Activated naive CD4-positive, alpha-beta T cell treated with anti-CD3 and anti-CD28 coated beads, Interleukin-2, amount 50 U/mL, for 24 hours (primary cell): ENCODE results near the gene PRDM16.
"Not testable (repeated sequence)": the region's sequence is repeated elsewhere in the genome, so short reads cannot be mapped to it uniquely, and the experiment has no call there.

Experiments used
- H3K27ac Mint-ChIP-seq: one replicate; pipeline ENCODE4 v1.8.0; 2021; ENCODE audit warnings: mild to moderate bottlenecking, mixed read lengths
- H3K27me3 Mint-ChIP-seq: one replicate; pipeline ENCODE4 v1.8.0; 2021; ENCODE audit warnings: mixed read lengths
- H3K36me3 Mint-ChIP-seq: one replicate; pipeline ENCODE4 v1.8.0; 2021; ENCODE audit warnings: mixed read lengths
- H3K4me1 Mint-ChIP-seq: one replicate; pipeline ENCODE4 v1.8.0; 2021; ENCODE audit warnings: mixed read lengths
- H3K4me3 Mint-ChIP-seq: one replicate; pipeline ENCODE4 v1.8.0; 2021; ENCODE audit warnings: mild to moderate bottlenecking, mixed read lengths
- H3K9me3 Mint-ChIP-seq: one replicate; pipeline ENCODE4 v1.8.0; 2021; ENCODE audit warnings: mixed read lengths

The PRDM16 gene

GRCh38 chr1:3282656-3283430 is 213.8 kb downstream of the PRDM16 start:
- Mint-ChIP-seq H3K36me3 (no peaks in the 10 kb centered on the region), H3K9me3 (no peaks in the 10 kb centered on the region), H3K27ac (no peak overlapping the region), H3K27me3 (no peaks in the 10 kb centered on the region), H3K4me3 (no peak overlapping the region), H3K4me1 (no peaks in the 10 kb centered on the region)

GRCh38 chr1:3283849-3284248 is 214.8 kb downstream of the PRDM16 start:
- H3K36me3 Mint-ChIP-seq, result no peaks in the 10 kb centered on the region
- no peaks in the 10 kb centered on the region for H3K4me1 Mint-ChIP-seq
- no peaks in the 10 kb centered on the region for H3K9me3 Mint-ChIP-seq
- no peak overlapping the region for H3K4me3 Mint-ChIP-seq
- no peaks in the 10 kb centered on the region for H3K27me3 Mint-ChIP-seq
- H3K27ac Mint-ChIP-seq, result no peak overlapping the region

GRCh38 chr1:3284691-3285090 is 215.7 kb downstream of the PRDM16 start:
- Mint-ChIP-seq H3K9me3 (no peaks in the 10 kb centered on the region), H3K27me3 (no peaks in the 10 kb centered on the region), H3K27ac (no peak overlapping the region), H3K4me1 (no peaks in the 10 kb centered on the region), H3K36me3 (no peaks in the 10 kb centered on the region), H3K4me3 (no peak overlapping the region)

- H3K27ac Mint-ChIP-seq, result no peak overlapping the region
- no peak overlapping the region for H3K4me3 Mint-ChIP-seq
- H3K27me3 Mint-ChIP-seq, result no peaks in the 10 kb centered on the region
Observed at GRCh38 chr1:3285106-3285740, 216.2 kb downstream of the PRDM16 start.

GRCh38 chr1:3287095-3287494 is 218.1 kb downstream of the PRDM16 start:
- H3K4me1 Mint-ChIP-seq, H3K4me3 Mint-ChIP-seq, H3K9me3 Mint-ChIP-seq, H3K27me3 Mint-ChIP-seq, H3K36me3 Mint-ChIP-seq, H3K27ac Mint-ChIP-seq: not testable (repeated sequence)

More at GRCh38 chr1:3285106-3285740, 216.2 kb downstream of the PRDM16 start:
- no peaks in the 10 kb centered on the region for H3K36me3 Mint-ChIP-seq
- no peaks in the 10 kb centered on the region for H3K4me1 Mint-ChIP-seq
- no peaks in the 10 kb centered on the region for H3K9me3 Mint-ChIP-seq

- no peak overlapping the region for H3K4me3 Mint-ChIP-seq
- H3K36me3 Mint-ChIP-seq, result no peaks in the 10 kb centered on the region
- H3K27me3 Mint-ChIP-seq, result no peaks in the 10 kb centered on the region
- H3K4me1 Mint-ChIP-seq, result no peaks in the 10 kb centered on the region
- no peak overlapping the region for H3K27ac Mint-ChIP-seq
- no peaks in the 10 kb centered on the region for H3K9me3 Mint-ChIP-seq
Observed at GRCh38 chr1:3287656-3288160, 218.7 kb downstream of the PRDM16 start.

GRCh38 chr1:3289502-3289901 is 220.5 kb downstream of the PRDM16 start:
- Mint-ChIP-seq H3K4me1 (no peaks in the 10 kb centered on the region), H3K27ac (no peak overlapping the region), H3K4me3 (no peak overlapping the region), H3K36me3 (no peaks in the 10 kb centered on the region), H3K9me3 (no peaks in the 10 kb centered on the region), H3K27me3 (no peaks in the 10 kb centered on the region)

GRCh38 chr1:3290438-3290837 is 221.4 kb downstream of the PRDM16 start:
- no peak overlapping the region for H3K27ac Mint-ChIP-seq
- H3K36me3 Mint-ChIP-seq, result no peaks in the 10 kb centered on the region
- H3K9me3 Mint-ChIP-seq, result no peaks in the 10 kb centered on the region
- no peaks in the 10 kb centered on the region for H3K4me1 Mint-ChIP-seq
- no peak overlapping the region for H3K4me3 Mint-ChIP-seq
- H3K27me3 Mint-ChIP-seq, result no peaks in the 10 kb centered on the region

- Mint-ChIP-seq H3K4me1 (no peaks in the 10 kb centered on the region), H3K36me3 (no peaks in the 10 kb centered on the region), H3K27me3 (no peaks in the 10 kb centered on the region), H3K27ac (no peak overlapping the region), H3K9me3 (no peaks in the 10 kb centered on the region), H3K4me3 (no peak overlapping the region)
Observed at GRCh38 chr1:3290915-3291314, 221.9 kb downstream of the PRDM16 start.

- H3K36me3 Mint-ChIP-seq, result no peaks in the 10 kb centered on the region
- H3K9me3 Mint-ChIP-seq, result no peaks in the 10 kb centered on the region
- no peak overlapping the region for H3K4me3 Mint-ChIP-seq
- no peaks in the 10 kb centered on the region for H3K27me3 Mint-ChIP-seq
- H3K4me1 Mint-ChIP-seq, result no peaks in the 10 kb centered on the region
- H3K27ac Mint-ChIP-seq, result no peak overlapping the region
Observed at GRCh38 chr1:3292051-3292722, 223.2 kb downstream of the PRDM16 start.

GRCh38 chr1:3292868-3293562 is 224.0 kb downstream of the PRDM16 start:
- no peaks in the 10 kb centered on the region for H3K9me3 Mint-ChIP-seq
- H3K36me3 Mint-ChIP-seq, result no peaks in the 10 kb centered on the region
- H3K4me1 Mint-ChIP-seq, result no peaks in the 10 kb centered on the region
- H3K27ac Mint-ChIP-seq, result no peak overlapping the region
- no peaks in the 10 kb centered on the region for H3K27me3 Mint-ChIP-seq
- H3K4me3 Mint-ChIP-seq, result no peak overlapping the region

GRCh38 chr1:3293563-3294080 is 224.6 kb downstream of the PRDM16 start:
- Mint-ChIP-seq H3K9me3 (no peaks in the 10 kb centered on the region), H3K27me3 (no peaks in the 10 kb centered on the region), H3K4me3 (no peak overlapping the region), H3K27ac (no peak overlapping the region), H3K4me1 (no peaks in the 10 kb centered on the region), H3K36me3 (no peaks in the 10 kb centered on the region)

- Mint-ChIP-seq H3K9me3 (no peaks in the 10 kb centered on the region), H3K4me3 (no peak overlapping the region), H3K4me1 (no peaks in the 10 kb centered on the region), H3K27me3 (no peaks in the 10 kb centered on the region), H3K36me3 (no peaks in the 10 kb centered on the region), H3K27ac (no peak overlapping the region)
Observed at GRCh38 chr1:3294450-3294849, 225.4 kb downstream of the PRDM16 start.

GRCh38 chr1:3295846-3296245 is 226.8 kb downstream of the PRDM16 start:
- Mint-ChIP-seq H3K4me1 (no peaks in the 10 kb centered on the region), H3K4me3 (no peak overlapping the region), H3K27me3 (no peaks in the 10 kb centered on the region), H3K9me3 (no peaks in the 10 kb centered on the region), H3K27ac (no peak overlapping the region), H3K36me3 (no peaks in the 10 kb centered on the region)

GRCh38 chr1:3296326-3296725 is 227.3 kb downstream of the PRDM16 start:
- H3K4me1 Mint-ChIP-seq, result no peaks in the 10 kb centered on the region
- H3K4me3 Mint-ChIP-seq, result peak overlapping the region; percentile 23
- no peak overlapping the region for H3K27ac Mint-ChIP-seq
- H3K36me3 Mint-ChIP-seq, result no peaks in the 10 kb centered on the region
- H3K27me3 Mint-ChIP-seq, result no peaks in the 10 kb centered on the region
- H3K9me3 Mint-ChIP-seq, result no peaks in the 10 kb centered on the region
